GM21786 (cell line): ENCODE data around the gene COA5.

ENCODE experiments used
- ATAC-seq: cut with Tn5 transposase; IDR thresholded peaks from one replicate; pipeline ENCODE4 v1.9.1; 2021; ENCODE audit not compliant: unreplicated experiment

COA5 gene

GRCh38 chr2:98554116-98554861 is 54.0 kb downstream of the COA5 start:
- ATAC-seq = no peak

GRCh38 chr2:98552499-98553179 is 55.7 kb downstream of the COA5 start:
- ATAC-seq = no peak

- no peak for ATAC-seq
Observed at GRCh38 chr2:98551316-98551715, 57.0 kb downstream of the COA5 start.

GRCh38 chr2:98550165-98550564 is 58.1 kb downstream of the COA5 start:
- no peak for ATAC-seq
